Measurements from ENCODE around the gene LTB4R2. TPM values are rescaled to one million over a fixed set of nuclear protein-coding genes. Genes with fewer than 3 reads are reported as not detected.

Gene LTB4R2
- total and polyA plus RNA-seq, 2 of the 8 experiments (the other 6 are each of a cell fraction or from before 2014, with no cell fraction given), result 5.3 to 6.7 TPM

DNA sequence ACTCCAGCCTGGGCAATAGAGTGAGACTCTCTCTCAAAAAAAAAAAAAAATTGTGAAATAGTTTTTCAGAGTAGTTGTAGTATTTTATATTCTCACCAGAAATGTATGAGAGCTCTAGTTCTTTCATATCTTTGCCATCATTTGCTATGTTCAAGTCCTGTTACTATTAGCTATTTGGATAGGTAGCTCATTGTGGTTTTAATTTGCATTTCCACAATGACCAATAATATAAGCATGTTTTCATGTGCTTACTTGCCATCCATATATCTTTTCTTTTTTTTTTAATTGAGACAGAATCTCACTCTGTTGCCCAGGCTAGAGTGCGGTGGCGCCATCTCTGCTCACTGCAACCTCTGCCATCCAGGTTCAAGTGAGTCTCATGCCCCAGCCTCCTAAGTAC, 38.2 kb downstream of the LTB4R2 start:
- no peak overlapping the region for H2BK5ac ChIP-seq (ENCODE audit: low read depth, low read length)
- no peak for FAIRE-seq

More for the DNA sequence above, 38.2 kb downstream of the LTB4R2 start:
- no peaks in the 10 kb centered on the region for H3K79me1 ChIP-seq (ENCODE audit: low read depth, low read length)
- H4K8ac ChIP-seq (ENCODE audit: extremely low read depth, insufficient read depth, low read length), result no peak overlapping the region
- peaks cover 0 to 11% (median 8%) of the 10 kb centered on the region in 4 experiments; a peak in 5 of 7 replicates for H3K27me3 ChIP-seq (replicated peaks in 1 of 4; ENCODE audit: control insufficient read depth in 3 of 4, extremely low read depth in 1 of 4, insufficient read depth in 3 of 4, low read length in 3 of 4)
- H2AK5ac ChIP-seq (ENCODE audit: low read depth, low read length), result no peak overlapping the region
- H2AFZ ChIP-seq (ENCODE audit: low read length), result no peak overlapping the region
- no peak overlapping the region for H3K4me3 ChIP-seq (ENCODE audit: extremely low read depth in 1 of 4, insufficient read depth in 2 of 4, low read depth in 3 of 4, low read length in 4 of 4)
- H4K5ac ChIP-seq (ENCODE audit: insufficient read length, low read depth, low read length), result no peak overlapping the region
- DNase-seq (ENCODE audit: low read depth in 1 of 2, low spot score in 2 of 2), result no peak
- no peaks in the 10 kb centered on the region for H3K4me1 ChIP-seq (replicated peaks in 1 of 4; ENCODE audit: control insufficient read depth in 3 of 4, insufficient read depth in 4 of 4, low read length in 3 of 4)
- no peak overlapping the region for H3K9ac ChIP-seq (replicated peaks in 1 of 4; ENCODE audit: extremely low read depth in 1 of 4, low read depth in 3 of 4, low read length in 3 of 4)
- H3K4ac ChIP-seq (replicated peaks; ENCODE audit: insufficient read length, low read depth, low read length), result no peak overlapping the region
- peaks cover 0 to 2% of the 10 kb centered on the region in 2 experiments for H4K20me1 ChIP-seq (replicated peaks in 1 of 2; ENCODE audit: control insufficient read depth in 1 of 2, insufficient read depth in 2 of 2, low read length in 2 of 2)
- ChIA-PET POLR2A (ENCODE audit: partially characterized antibody) (interaction anchor here (0.6 to 1.0 kb wide), 2 partner anchors 89 to 133 kb away, joined by 3 to 4 read pairs; no protein-coding TSS in a partner anchor), CTCF (ENCODE audit: partially characterized antibody) (interaction anchor here (0.6 to 4.4 kb wide), 17 partner anchors 9 to 88 kb away, joined by 3 to 33 read pairs (median 4); partner anchors contain the start of genes ADCY4, CIDEB, NYNRIN and RIPK3)
- H3K9me3 ChIP-seq (ENCODE audit: insufficient read depth in 2 of 2, low read depth in 1 of 2, low read length in 1 of 2), result no peaks in the 10 kb centered on the region
- no peak overlapping the region for H3K27ac ChIP-seq (ENCODE audit: low read depth, low read length)
- no peaks in the 10 kb centered on the region for H3K79me2 ChIP-seq (ENCODE audit: control insufficient read depth in 1 of 2, insufficient read depth in 2 of 2, low read length in 2 of 2)
- no peak overlapping the region for H2BK15ac ChIP-seq (ENCODE audit: low read length)
- H3K56ac ChIP-seq (replicated peaks; ENCODE audit: insufficient read length, low read depth, low read length), result no peak overlapping the region
- H3K18ac ChIP-seq (ENCODE audit: extremely low read depth, low read length), result no peak overlapping the region
- WGBS, 2 experiments (ENCODE audit: extremely low coverage in 1 of 2, insufficient coverage in 1 of 2, insufficient read length in 1 of 2, insufficient replicate concordance in 2 of 2, low coverage in 1 of 2, low lambda C conversion rate in 2 of 2, missing lambda C conversion rate in 1 of 2), result 90% methylated on average over 2 of the region's 2 CpGs; no CpG with 5 or more reads in 1 of the 2 experiments
- H3K23me2 ChIP-seq (ENCODE audit: low read depth, low read length), result 0 out of 2 replicates have a peak, but pooled peaks cover 2% of the 10 kb centered on the region
- H2BK20ac ChIP-seq (ENCODE audit: low read length), result no peak overlapping the region
- no peak overlapping the region for H3K23ac ChIP-seq (ENCODE audit: insufficient read length)
- no peak overlapping the region for H2BK120ac ChIP-seq (replicated peaks; ENCODE audit: low read depth, low read length)
- no peak overlapping the region for H2BK12ac ChIP-seq (ENCODE audit: low read depth, low read length)
- TF ChIP-seq, protein P1, sequence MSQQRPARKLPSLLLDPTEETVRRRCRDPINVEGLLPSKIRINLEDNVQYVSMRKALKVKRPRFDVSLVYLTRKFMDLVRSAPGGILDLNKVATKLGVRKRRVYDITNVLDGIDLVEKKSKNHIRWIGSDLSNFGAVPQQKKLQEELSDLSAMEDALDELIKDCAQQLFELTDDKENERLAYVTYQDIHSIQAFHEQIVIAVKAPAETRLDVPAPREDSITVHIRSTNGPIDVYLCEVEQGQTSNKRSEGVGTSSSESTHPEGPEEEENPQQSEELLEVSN (IDR thresholded peaks at IDR 0.05), result no peak
- no peak for TF ChIP-seq POLR2A (IDR thresholded peaks at IDR 0.05; ENCODE audit: control extremely low read depth in 1 of 2, low read depth in 2 of 2, low read length in 2 of 2)
- no peak for TF ChIP-seq TCF12 (IDR thresholded peaks at IDR 0.05; ENCODE audit: low read depth, low read length)
- TF ChIP-seq SAP30 (IDR thresholded peaks at IDR 0.05; ENCODE audit: insufficient read depth, insufficient replicate concordance, low read length), result no peak
- TF ChIP-seq, protein P2, sequence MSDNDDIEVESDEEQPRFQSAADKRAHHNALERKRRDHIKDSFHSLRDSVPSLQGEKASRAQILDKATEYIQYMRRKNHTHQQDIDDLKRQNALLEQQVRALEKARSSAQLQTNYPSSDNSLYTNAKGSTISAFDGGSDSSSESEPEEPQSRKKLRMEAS (IDR thresholded peaks at IDR 0.05), result no peak
- TF ChIP-seq, protein P3, sequence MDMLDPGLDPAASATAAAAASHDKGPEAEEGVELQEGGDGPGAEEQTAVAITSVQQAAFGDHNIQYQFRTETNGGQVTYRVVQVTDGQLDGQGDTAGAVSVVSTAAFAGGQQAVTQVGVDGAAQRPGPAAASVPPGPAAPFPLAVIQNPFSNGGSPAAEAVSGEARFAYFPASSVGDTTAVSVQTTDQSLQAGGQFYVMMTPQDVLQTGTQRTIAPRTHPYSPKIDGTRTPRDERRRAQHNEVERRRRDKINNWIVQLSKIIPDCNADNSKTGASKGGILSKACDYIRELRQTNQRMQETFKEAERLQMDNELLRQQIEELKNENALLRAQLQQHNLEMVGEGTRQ (IDR thresholded peaks at IDR 0.05; ENCODE audit: low read length), result no peak
- no peak for TF ChIP-seq TAF7 (optimal IDR thresholded peaks at IDR 0.05; ENCODE audit: borderline replicate concordance, low read depth, low read length)
- H3K36me3 ChIP-seq (ENCODE audit: control insufficient read depth in 2 of 4, insufficient read depth in 4 of 4, low read length in 3 of 4), result no peaks in the 10 kb centered on the region
- H3K14ac ChIP-seq (ENCODE audit: insufficient read length), result no peak overlapping the region
- no peak overlapping the region for H4K91ac ChIP-seq (replicated peaks; ENCODE audit: insufficient read length, low read length)
- H3K4me2 ChIP-seq (ENCODE audit: insufficient read depth in 1 of 2, low read depth in 2 of 2, low read length in 2 of 2), result no peak overlapping the region
